A549 treated with GW870086 at 1 μM for 4 hours (cell line): Measurements from ENCODE around the gene MTARC1. TPM values are rescaled to one million over a fixed set of nuclear protein-coding genes. Genes with fewer than 3 reads are reported as not detected.

Source experiments
- total RNA-seq: library from RNA; stranded (reverse); fragments of 200-300 nt; extraction: Qiagen RNA extraction; gene quantifications from 5 replicates; pipeline ENCODE4 v1.2.3, GENCODE V29; 2022; ENCODE audit warnings: low read depth

MTARC1 gene
- 7.9 to 9.4 TPM (median 8.5 TPM) in 5 replicates for total RNA-seq

DNA sequence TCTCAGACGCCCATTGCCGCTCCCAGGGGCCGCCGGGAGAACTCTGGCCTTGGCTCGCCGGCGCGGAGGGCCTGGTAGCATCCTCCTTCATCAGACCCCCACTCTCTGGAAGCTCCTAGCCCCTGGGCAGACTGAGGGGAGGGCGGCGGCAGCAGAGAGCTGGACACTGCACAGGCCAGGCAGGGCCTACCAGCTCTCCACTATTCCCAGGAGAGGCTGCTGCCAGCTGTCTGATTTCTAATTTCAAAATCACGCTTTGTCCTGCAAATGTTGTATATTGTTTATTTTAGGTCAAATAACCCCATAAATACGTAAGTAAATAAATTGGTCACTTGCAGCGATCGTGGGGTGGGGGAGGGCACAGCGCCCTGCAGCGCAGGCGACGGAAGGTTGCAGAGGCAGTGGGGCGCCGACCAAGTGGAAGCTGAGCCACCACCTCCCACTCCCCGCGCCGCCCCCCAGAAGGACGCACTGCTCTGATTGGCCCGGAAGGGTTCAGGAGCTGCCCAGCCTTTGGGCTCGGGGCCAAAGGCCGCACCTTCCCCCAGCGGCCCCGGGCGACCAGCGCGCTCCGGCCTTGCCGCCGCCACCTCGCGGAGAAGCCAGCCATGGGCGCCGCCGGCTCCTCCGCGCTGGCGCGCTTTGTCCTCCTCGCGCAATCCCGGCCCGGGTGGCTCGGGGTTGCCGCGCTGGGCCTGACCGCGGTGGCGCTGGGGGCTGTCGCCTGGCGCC, at the start of gene MTARC1:
Gene MTARC1 (plus strand): TSS at position 577 of the 732 bp plus-strand sequence. CDS start 32 bp downstream, at position 609.

DNA sequence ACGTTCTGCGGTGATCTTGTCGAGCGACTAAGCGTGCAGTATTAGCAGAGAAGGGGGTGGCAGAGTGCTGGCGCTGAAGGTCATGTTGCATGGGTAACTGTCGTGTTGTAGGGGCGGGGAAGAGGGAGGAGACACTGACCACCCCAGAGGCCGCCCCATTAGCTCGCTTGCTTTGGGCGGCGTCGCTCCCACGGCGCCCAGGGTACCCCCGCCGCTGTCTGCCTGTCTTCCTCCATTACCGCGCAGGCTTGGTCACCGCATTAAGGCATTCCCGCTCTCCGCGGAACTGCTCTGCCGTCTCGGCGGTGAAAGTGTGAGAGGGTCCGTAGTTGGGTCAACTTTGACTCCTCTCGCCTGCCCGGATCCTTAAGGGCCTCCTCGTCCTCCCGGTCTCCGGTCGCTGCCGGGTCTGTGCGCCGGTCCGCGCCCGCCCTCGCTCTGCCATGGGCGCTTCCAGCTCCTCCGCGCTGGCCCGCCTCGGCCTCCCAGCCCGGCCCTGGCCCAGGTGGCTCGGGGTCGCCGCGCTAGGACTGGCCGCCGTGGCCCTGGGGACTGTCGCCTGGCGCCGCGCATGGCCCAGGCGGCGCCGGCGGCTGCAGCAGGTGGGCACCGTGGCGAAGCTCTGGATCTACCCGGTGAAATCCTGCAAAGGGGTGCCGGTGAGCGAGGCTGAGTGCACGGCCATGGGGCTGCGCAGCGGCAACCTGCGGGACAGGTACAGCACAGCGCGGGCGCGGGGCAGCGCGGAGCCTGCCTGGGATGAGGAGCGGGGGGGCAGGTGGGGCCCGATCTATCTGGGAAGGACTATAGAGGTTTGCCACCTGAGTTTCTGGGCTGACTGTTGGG, 38.4 kb upstream of the MTARC1 start, which contains the start of gene MTARC2:
Gene MTARC2 (plus strand): TSS at position 234 of the 846 bp plus-strand sequence. CDS start 210 bp downstream, at position 444.

Other genes starting within 250 kb of the MTARC1 start
- gene C1orf115, start 96.5 kb upstream of the MTARC1 start, total RNA-seq, result 4.5 to 6.4 TPM (median 5.8 TPM) in 5 replicates
- 9.6 to 11.8 TPM (median 10.2 TPM) in 5 replicates for gene MTARC2, start 38.6 kb upstream of the MTARC1 start, total RNA-seq
- 3.1 to 5.5 TPM (median 3.8 TPM) in 5 replicates for gene HLX, start 92.5 kb downstream of the MTARC1 start, total RNA-seq